Activated CD4-positive, alpha-beta T cell treated with anti-CD3 and anti-CD28 coated beads, Interleukin-2, amount 10 ng/mL, durations not matched to agents 24 days and 14 days (primary cell): ENCODE results near the gene LCN2. TPM values are rescaled to one million over a fixed set of nuclear protein-coding genes. Genes with fewer than 3 reads are reported as not detected.

Experiments used
- DNase-seq: peaks from one replicate; pipeline ENCODE4 v3.0.0; 2022
- H3K27ac Mint-ChIP-seq: one replicate; pipeline ENCODE4 v1.8.0; 2022; ENCODE audit warnings: mild to moderate bottlenecking, mixed read lengths
- H3K27me3 Mint-ChIP-seq: one replicate; pipeline ENCODE4 v1.8.0; 2022; ENCODE audit warnings: mixed read lengths
- H3K36me3 Mint-ChIP-seq: one replicate; pipeline ENCODE4 v1.8.0; 2022; ENCODE audit warnings: low read depth, mild to moderate bottlenecking, mixed read lengths
- H3K4me1 Mint-ChIP-seq: one replicate; pipeline ENCODE4 v1.8.0; 2021; ENCODE audit warnings: mixed read lengths
- H3K4me3 Mint-ChIP-seq: one replicate; pipeline ENCODE4 v1.8.0; 2022; ENCODE audit warnings: mild to moderate bottlenecking, moderate library complexity, mixed read lengths
- H3K9me3 Mint-ChIP-seq: one replicate; pipeline ENCODE4 v1.8.0; 2021; ENCODE audit warnings: mixed read lengths
- intact Hi-C: fragments of 100-400 bp; cut with micrococcal nuclease; formaldehyde crosslinking; loops from one replicate; pipeline ENCODE4 v1.15.1; 2023
- total RNA-seq: library from RNA; stranded (reverse); gene quantifications from 2 replicates; pipeline ENCODE4 v1.2.3, GENCODE V29; 2022

The LCN2 gene
- total RNA-seq, 1 donor from 2014 or later, result not detected

DNA sequence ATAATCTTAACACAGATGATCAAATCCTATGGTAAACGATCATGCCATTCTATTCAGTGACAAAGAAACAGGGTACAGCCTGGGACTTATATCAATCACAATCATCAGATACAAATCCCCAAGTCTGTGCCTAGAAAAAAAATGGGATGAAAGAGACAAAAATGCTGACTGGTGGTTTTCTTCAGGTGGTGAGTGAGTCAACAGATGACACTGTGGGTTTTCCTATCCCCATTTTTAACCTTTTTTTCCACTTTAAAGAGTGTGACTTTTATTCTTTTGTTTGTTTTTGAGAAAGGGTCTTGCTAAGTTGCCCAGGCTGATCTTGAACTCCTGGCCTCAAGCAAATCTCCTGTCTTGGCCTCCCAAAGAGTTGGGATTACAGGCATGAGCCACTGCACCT, 39.0 kb downstream of the LCN2 start:
- no peaks in the 10 kb centered on the region for H3K27me3 Mint-ChIP-seq
- peak overlapping the region; percentile 77 for H3K27ac Mint-ChIP-seq
- H3K9me3 Mint-ChIP-seq, result no peaks in the 10 kb centered on the region
- DNase-seq, result no peak
- intact Hi-C loops, result no loop called here
- peaks cover 37% of the 10 kb centered on the region for H3K36me3 Mint-ChIP-seq
- H3K4me1 Mint-ChIP-seq, result peaks cover 33% of the 10 kb centered on the region
- H3K4me3 Mint-ChIP-seq, result no peak overlapping the region

GRCh38 chr9:128190013-128190412, 40.8 kb downstream of the LCN2 start:
- H3K27ac Mint-ChIP-seq, result peak overlapping the region; percentile 67
- H3K4me1 Mint-ChIP-seq, result peaks cover 32% of the 10 kb centered on the region
- DNase-seq, result no peak
- no peaks in the 10 kb centered on the region for H3K27me3 Mint-ChIP-seq
- intact Hi-C loops, result loop anchor here (5.0 kb wide), 1 partner anchor 63 kb away; the partner anchor contains the start of gene PTGES2
- no peaks in the 10 kb centered on the region for H3K9me3 Mint-ChIP-seq
- H3K4me3 Mint-ChIP-seq, result peak overlapping the region; percentile 100
- H3K36me3 Mint-ChIP-seq, result peaks cover 30% of the 10 kb centered on the region

DNA sequence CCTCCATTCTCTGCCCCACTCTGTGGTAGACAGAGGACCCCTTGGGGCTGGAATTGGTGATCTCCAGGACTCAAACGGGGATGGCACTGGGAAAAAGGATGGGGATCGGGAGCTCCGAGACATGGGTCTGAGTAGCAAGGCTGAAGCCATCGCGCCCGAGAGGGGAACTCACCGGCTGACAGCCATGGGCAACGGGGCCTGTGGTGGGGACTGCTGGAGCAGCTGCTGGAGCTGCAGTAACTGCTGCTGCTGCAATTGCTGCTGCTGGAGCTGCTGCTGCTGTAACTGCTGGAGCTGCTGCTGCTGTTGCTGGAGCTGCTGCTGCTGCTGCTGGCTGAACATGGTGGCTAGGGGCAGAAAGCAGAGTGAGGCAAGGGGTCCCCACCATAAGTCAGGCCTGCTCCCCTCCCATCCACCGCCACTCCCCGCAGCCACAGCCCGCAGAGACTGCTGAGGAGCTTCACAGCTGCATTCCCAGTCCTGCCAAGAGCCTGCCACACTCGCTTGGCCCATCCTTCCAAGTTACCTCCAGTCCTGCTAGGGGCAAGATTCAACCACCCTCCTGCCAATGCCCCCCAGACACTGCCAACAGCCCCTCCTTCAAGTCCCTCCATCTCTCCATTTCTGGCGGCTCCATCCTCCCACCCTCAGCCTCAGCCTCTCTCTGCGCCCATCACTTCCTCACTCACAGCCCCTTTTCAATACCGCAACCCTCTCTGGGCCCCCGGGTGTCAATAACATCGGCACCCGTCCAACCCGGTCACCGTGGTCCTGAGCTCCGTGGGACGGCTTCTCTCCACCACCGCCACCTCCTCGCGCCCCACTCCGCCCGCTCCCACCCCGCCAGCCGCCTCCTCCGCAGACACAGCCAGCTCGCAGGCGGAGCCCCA, 41.5 kb downstream of the LCN2 start:
- intact Hi-C loops, result loop anchor here (1.0 to 5.0 kb wide), 2 partner anchors 13 to 63 kb away; partner anchors contain the start of genes DNM1 and PTGES2
- Mint-ChIP-seq H3K36me3 (peaks cover 28% of the 10 kb centered on the region), H3K4me3 (peak overlapping the region; percentile 100), H3K9me3 (no peaks in the 10 kb centered on the region), H3K4me1 (peaks cover 32% of the 10 kb centered on the region), H3K27me3 (no peaks in the 10 kb centered on the region), H3K27ac (peak overlapping the region; percentile 92)
- DNase-seq, result no peak

DNA sequence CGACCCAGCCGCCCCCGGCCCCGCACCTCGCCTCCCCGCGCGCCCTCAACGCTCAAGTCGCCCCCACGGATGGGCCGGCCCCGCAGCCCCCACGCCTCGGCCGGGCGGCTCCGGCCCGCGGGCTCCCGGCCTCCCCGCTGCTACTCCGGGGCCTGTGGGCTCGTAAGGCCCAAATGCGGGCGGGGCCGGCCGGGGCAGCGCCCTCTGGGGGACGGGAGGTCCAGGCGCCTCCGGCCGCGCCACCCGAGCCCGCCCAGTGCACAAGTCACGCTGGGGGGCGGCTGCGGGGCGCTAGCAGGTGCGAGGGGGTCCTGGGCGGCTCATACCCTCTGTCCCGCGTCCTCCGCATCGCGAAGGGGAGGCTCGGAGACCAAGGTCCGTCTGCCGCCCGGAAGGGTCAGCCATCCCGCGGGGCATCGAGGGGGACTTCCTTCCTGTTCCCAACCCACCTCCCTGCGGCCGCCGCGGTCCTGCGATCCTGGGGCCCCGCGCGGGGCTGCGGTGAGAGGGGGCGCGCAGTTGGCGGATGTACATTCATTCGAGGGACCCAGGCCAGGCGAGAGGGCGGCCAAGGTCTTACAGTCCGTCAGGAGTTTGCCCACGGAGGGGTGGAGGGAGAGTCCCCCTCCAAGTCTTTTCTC, 42.3 kb downstream of the LCN2 start, which contains the start of gene CIZ1:
Gene CIZ1 (minus strand): TSS at position 167 of the 641 bp plus-strand sequence. CDS start 715 bp downstream, outside the sequence.
- H3K36me3 Mint-ChIP-seq, result peaks cover 22% of the 10 kb centered on the region
- H3K27me3 Mint-ChIP-seq, result no peaks in the 10 kb centered on the region
- H3K27ac Mint-ChIP-seq, result peak within 1 kb of the TSS; percentile 92
- H3K4me1 Mint-ChIP-seq, result peaks cover 29% of the 10 kb centered on the region
- no peaks in the 10 kb centered on the region for H3K9me3 Mint-ChIP-seq
- DNase-seq, result peak; percentile 93
- H3K4me3 Mint-ChIP-seq, result peak within 1 kb of the TSS; percentile 100
- intact Hi-C loops, result loop anchor here (1.0 to 5.0 kb wide), 2 partner anchors 12 to 64 kb away; partner anchors contain the start of genes DNM1 and PTGES2

- no peaks in the 10 kb centered on the region for H3K27me3 Mint-ChIP-seq
- peak; percentile 86 for DNase-seq
- intact Hi-C loops, result loop anchor here (5.0 kb wide), 1 partner anchor 65 kb away; the partner anchor contains the start of gene PTGES2
- H3K36me3 Mint-ChIP-seq, result peaks cover 17% of the 10 kb centered on the region
- H3K27ac Mint-ChIP-seq, result peak overlapping the region; percentile 53
- peaks cover 29% of the 10 kb centered on the region for H3K4me1 Mint-ChIP-seq
- no peaks in the 10 kb centered on the region for H3K9me3 Mint-ChIP-seq
- H3K4me3 Mint-ChIP-seq, result peak overlapping the region; percentile 52
Measured at GRCh38 chr9:128192601-128193371, 43.5 kb downstream of the LCN2 start.

- Mint-ChIP-seq H3K36me3 (peaks cover 11% of the 10 kb centered on the region), H3K27ac (no peak overlapping the region), H3K9me3 (no peaks in the 10 kb centered on the region), H3K4me3 (no peak overlapping the region), H3K27me3 (no peaks in the 10 kb centered on the region), H3K4me1 (peaks cover 25% of the 10 kb centered on the region)
- intact Hi-C loops, result loop anchor here (5.0 kb wide), 1 partner anchor 66 kb away; the partner anchor contains the start of gene PTGES2
- DNase-seq, result no peak
Measured at GRCh38 chr9:128193469-128194096, 44.3 kb downstream of the LCN2 start.

- Mint-ChIP-seq H3K4me3 (no peak overlapping the region), H3K27me3 (peaks cover 27% of the 10 kb centered on the region), H3K36me3 (no peaks in the 10 kb centered on the region), H3K9me3 (no peaks in the 10 kb centered on the region), H3K4me1 (peaks cover 16% of the 10 kb centered on the region), H3K27ac (peak overlapping the region; percentile 64)
- intact Hi-C loops, result loop anchor here (5.0 kb wide), 1 partner anchor 141 kb away; the partner anchor contains the start of gene SLC27A4
- no peak for DNase-seq
Measured at GRCh38 chr9:128201441-128202369, 52.5 kb downstream of the LCN2 start.

DNA sequence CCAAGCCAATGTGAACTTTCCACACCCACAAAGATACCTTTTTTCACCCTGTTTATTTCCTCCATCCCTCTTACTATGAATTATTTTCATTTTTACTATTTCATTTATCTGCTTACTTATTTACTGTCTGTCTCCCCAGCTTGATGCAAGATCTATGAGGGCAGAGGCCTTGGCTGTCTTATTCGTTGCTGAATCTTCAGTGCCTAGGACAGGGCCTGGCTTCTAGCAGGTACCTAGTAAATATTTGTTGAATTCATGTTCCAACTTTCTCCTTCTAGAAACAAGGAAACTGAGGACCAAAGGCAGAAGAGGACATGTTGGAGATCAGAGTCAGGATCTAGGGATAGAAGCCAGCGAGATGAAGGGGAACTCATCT, 53.4 kb downstream of the LCN2 start:
- no peak for DNase-seq
- Mint-ChIP-seq H3K9me3 (no peaks in the 10 kb centered on the region), H3K4me1 (peaks cover 16% of the 10 kb centered on the region), H3K27ac (peak overlapping the region; percentile 64), H3K36me3 (no peaks in the 10 kb centered on the region), H3K27me3 (peaks cover 32% of the 10 kb centered on the region), H3K4me3 (peak overlapping the region; percentile 72)
- intact Hi-C loops, result loop anchor here (1.0 to 5.0 kb wide), 4 partner anchors 11 to 140 kb away; partner anchors contain the start of genes CIZ1, PTGES2 and SLC27A4

Other genes with a start within 250 kb of the LCN2 start
- 53.3 and 61.2 TPM in 2 replicates for gene ST6GALNAC6, start 249.8 kb upstream of the LCN2 start, total RNA-seq
- gene ST6GALNAC4, start 232.4 kb upstream of the LCN2 start, total RNA-seq, result 28.0 and 28.3 TPM in 2 replicates
- 0.89 and 0.90 TPM in 2 replicates for gene PIP5KL1, start 218.7 kb upstream of the LCN2 start, total RNA-seq
- gene DPM2, start 211.6 kb upstream of the LCN2 start, total RNA-seq, result 62.7 and 65.1 TPM in 2 replicates
- 56.1 and 64.4 TPM in 2 replicates for gene EEIG1, start 168.5 kb upstream of the LCN2 start, total RNA-seq
- 9.6 and 11.1 TPM in 2 replicates for gene NAIF1, start 82.1 kb upstream of the LCN2 start, total RNA-seq
- 12.2 and 14.0 TPM in 2 replicates for gene SLC25A25, start 81.2 kb upstream of the LCN2 start, total RNA-seq
- 84.6 and 89.8 TPM in 2 replicates for gene PTGES2, start 21.7 kb upstream of the LCN2 start, total RNA-seq
- gene BBLN, start 10.8 kb downstream of the LCN2 start, total RNA-seq, result 89.3 and 91.4 TPM in 2 replicates
- 142 and 143 TPM in 2 replicates for gene CIZ1, start 42.1 kb downstream of the LCN2 start, total RNA-seq
- 0.95 and 1.5 TPM in 2 replicates for gene DNM1, start 53.9 kb downstream of the LCN2 start, total RNA-seq
- 44.1 and 50.4 TPM in 2 replicates for gene GOLGA2, start 126.6 kb downstream of the LCN2 start, total RNA-seq
- 13.6 and 14.3 TPM in 2 replicates for gene SWI5, start 126.8 kb downstream of the LCN2 start, total RNA-seq
- gene TRUB2, start 173.0 kb downstream of the LCN2 start, total RNA-seq, result 40.4 and 43.0 TPM in 2 replicates
- 60.7 and 61.4 TPM in 2 replicates for gene COQ4, start 173.4 kb downstream of the LCN2 start, total RNA-seq
- gene SLC27A4, start 191.1 kb downstream of the LCN2 start, total RNA-seq, result 37.0 and 37.9 TPM in 2 replicates
- gene URM1, start 221.9 kb downstream of the LCN2 start, total RNA-seq, result 87.2 and 98.3 TPM in 2 replicates